HUES6 (cell line): ENCODE measurements around the gene SMARCB1.
A peak's percentile ranks its signal among the peaks of the same experiment; 100 is the strongest.
"Not testable (repeated sequence)": the region's sequence is repeated elsewhere in the genome, so short reads cannot be mapped to it uniquely, and the experiment has no call there.

Experiments used
- H3K27ac ChIP-seq: 2 replicates; pipeline ENCODE4 v1.7.0; 2013; ENCODE audit warnings: low read depth, mild to moderate bottlenecking, low read length, inconsistent platforms
- H3K27me3 ChIP-seq: 2 replicates; pipeline ENCODE4 v1.6.1; 2013; ENCODE audit warnings: low read length; ENCODE audit not compliant: control insufficient read depth, insufficient read depth
- H3K36me3 ChIP-seq: 2 replicates; pipeline ENCODE4 v1.6.1; 2013; ENCODE audit warnings: low read length; ENCODE audit not compliant: control insufficient read depth, insufficient read depth
- H3K4me1 ChIP-seq: 2 replicates; pipeline ENCODE4 v1.6.1; 2013; ENCODE audit warnings: low read length; ENCODE audit not compliant: control insufficient read depth, insufficient read depth
- H3K4me3 ChIP-seq: 2 replicates; pipeline ENCODE4 v1.5.1; 2013; ENCODE audit warnings: low read depth, low read length
- H3K9ac ChIP-seq: one replicate; pipeline ENCODE4 v1.6.1; 2013; ENCODE audit warnings: mild to moderate bottlenecking, low read length
- H3K9me3 ChIP-seq: 2 replicates; pipeline ENCODE4 v1.6.1; 2013; ENCODE audit warnings: low read depth, low read length; ENCODE audit not compliant: control insufficient read depth, insufficient read depth

Gene SMARCB1

GRCh38 chr22:23850136-23850611 lies 63.4 kb downstream of the SMARCB1 start:
- H3K4me3 ChIP-seq = no peak overlapping the region
- H3K9me3 ChIP-seq = no peaks in the 10 kb centered on the region
- peaks cover 38% of the 10 kb centered on the region for H3K4me1 ChIP-seq
- no peaks in the 10 kb centered on the region for H3K27me3 ChIP-seq
- no peak overlapping the region for H3K9ac ChIP-seq
- H3K27ac ChIP-seq = no peak overlapping the region
- H3K36me3 ChIP-seq = no peaks in the 10 kb centered on the region

DNA sequence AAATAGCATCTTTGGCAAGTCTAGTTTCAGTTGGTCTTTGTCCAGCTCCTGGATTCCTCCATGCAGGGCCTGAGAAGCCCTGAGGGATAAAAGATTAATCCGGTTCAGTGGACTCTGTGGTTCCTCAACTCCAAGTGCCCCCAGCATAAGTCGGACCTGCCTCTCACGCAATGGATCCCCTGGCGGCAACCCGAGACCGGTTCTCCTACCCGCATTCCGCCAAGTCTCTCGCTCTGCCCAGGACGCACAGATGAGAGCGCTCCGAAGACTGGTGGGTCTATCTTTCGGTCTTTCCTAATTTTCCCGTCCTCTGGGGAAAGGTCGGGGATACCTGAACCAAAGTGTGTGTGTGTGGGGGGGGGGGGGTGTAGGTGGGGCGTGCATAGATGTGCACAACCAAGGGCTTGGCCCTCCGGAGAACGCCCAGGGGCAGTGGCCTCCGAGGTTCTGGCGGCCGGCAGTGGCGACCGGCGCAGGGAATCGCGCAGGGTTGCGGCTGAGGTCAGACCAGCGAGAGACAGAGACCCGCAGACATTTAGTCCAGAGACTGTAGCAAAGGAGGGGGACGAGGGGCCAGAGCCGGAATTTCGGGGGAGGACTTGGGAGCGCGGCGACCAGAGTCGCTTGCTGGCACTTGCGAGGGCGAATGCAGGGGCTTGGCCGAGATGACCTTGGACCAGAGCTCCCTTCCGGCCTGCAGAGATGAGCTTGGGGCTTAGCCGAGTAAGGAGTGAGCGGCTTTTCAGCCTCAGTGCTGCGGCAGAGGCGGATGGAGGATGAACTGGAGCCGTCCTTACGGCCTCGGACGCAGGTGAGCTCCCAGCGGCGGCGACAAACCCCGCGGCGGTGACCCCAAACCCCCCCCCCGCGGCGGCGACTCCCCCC lies 70.2 kb downstream of the SMARCB1 start:
- peak overlapping the region; percentile 69 for H3K4me3 ChIP-seq
- no peaks in the 10 kb centered on the region for H3K9me3 ChIP-seq
- H3K36me3 ChIP-seq = no peaks in the 10 kb centered on the region
- no peak overlapping the region; the same call in 1 of the 2 replicates for H3K27ac ChIP-seq
- peak overlapping the region; percentile 59 for H3K9ac ChIP-seq
- H3K27me3 ChIP-seq = no peaks in the 10 kb centered on the region
- peaks cover 10% of the 10 kb centered on the region; the same call in 1 of the 2 replicates for H3K4me1 ChIP-seq

GRCh38 chr22:23857606-23858483 lies 71.1 kb downstream of the SMARCB1 start, which contains the start of gene SLC2A11:
SLC2A11 (plus strand) TSS chr22:23857875; CDS start chr22:23858000, 125 bp downstream.
- Histone ChIP-seq H3K27ac (peak within 1 kb of the TSS; percentile 3; the same call in 1 of the 2 replicates), H3K9ac (peak within 1 kb of the TSS; percentile 59)

DNA sequence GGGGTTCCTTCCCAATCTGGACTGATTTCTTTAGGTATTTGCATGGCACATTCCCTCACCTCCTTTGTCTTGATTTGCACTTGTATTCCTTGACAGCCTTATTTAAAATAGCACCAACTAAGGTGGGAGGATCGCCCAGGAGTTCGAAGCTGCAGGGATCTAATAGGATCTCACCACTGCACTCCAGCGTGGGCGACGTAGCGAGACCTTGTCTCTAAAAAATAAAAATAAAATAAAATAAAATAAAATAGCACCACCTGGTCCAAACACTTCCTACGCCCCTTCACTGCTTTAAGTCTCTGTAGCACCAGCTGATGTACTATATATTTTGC lies 71.7 kb downstream of the SMARCB1 start:
- peaks cover 3% of the 10 kb centered on the region; the same call in 1 of the 2 replicates for H3K36me3 ChIP-seq
- peaks cover 10% of the 10 kb centered on the region; the same call in 1 of the 2 replicates for H3K4me1 ChIP-seq
- H3K4me3 ChIP-seq = peak overlapping the region; percentile 69
- H3K27me3 ChIP-seq = no peaks in the 10 kb centered on the region
- H3K9ac ChIP-seq = no peak overlapping the region
- H3K9me3 ChIP-seq = no peaks in the 10 kb centered on the region
- H3K27ac ChIP-seq = no peak overlapping the region

More at GRCh38 chr22:23857606-23858483, 71.1 kb downstream of the SMARCB1 start, which contains the start of gene SLC2A11:
- peak within 1 kb of the TSS; percentile 69 for H3K4me3 ChIP-seq
- H3K36me3 ChIP-seq = no peaks in the 10 kb centered on the region
- H3K27me3 ChIP-seq = no peaks in the 10 kb centered on the region
- peaks cover 10% of the 10 kb centered on the region; the same call in 1 of the 2 replicates for H3K4me1 ChIP-seq
- H3K9me3 ChIP-seq = no peaks in the 10 kb centered on the region

GRCh38 chr22:23859201-23859600 lies 72.4 kb downstream of the SMARCB1 start:
- Histone ChIP-seq H3K36me3 (peaks cover 3% of the 10 kb centered on the region; the same call in 1 of the 2 replicates), H3K9ac (no peak overlapping the region), H3K9me3 (no peaks in the 10 kb centered on the region), H3K4me3 (no peak overlapping the region), H3K4me1 (peaks cover 10% of the 10 kb centered on the region; the same call in 1 of the 2 replicates), H3K27me3 (no peaks in the 10 kb centered on the region), H3K27ac (no peak overlapping the region)

- H3K27me3 ChIP-seq, H3K4me3 ChIP-seq, H3K9ac ChIP-seq, H3K27ac ChIP-seq, H3K9me3 ChIP-seq, H3K4me1 ChIP-seq, H3K36me3 ChIP-seq: not testable (repeated sequence)
Measured at GRCh38 chr22:23860187-23860586, 73.4 kb downstream of the SMARCB1 start.

DNA sequence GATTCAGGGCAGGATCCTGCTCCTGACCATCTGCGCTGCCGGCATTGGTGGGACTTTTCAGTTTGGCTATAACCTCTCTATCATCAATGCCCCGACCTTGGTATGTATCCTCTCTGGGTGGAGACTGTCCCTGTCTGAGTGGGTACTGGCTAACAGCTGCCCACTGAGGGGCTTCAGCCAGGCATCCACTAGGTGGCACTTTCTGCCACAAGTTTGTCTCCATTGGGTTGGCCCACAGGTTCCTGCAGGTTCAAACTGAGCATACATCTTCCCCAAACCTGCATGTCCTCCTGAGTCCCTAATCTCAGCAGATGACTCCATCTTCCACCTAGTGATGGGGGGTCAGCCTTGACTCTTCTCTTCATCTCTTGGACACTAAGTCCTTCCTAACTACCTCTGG lies 75.3 kb downstream of the SMARCB1 start:
- Histone ChIP-seq H3K27me3 (no peaks in the 10 kb centered on the region), H3K9me3 (no peaks in the 10 kb centered on the region)

GRCh38 chr22:23864499-23865154 lies 77.9 kb downstream of the SMARCB1 start:
- H3K36me3 ChIP-seq = peaks cover 24% of the 10 kb centered on the region
- not testable (repeated sequence) for H3K9ac ChIP-seq, H3K4me1 ChIP-seq, H3K4me3 ChIP-seq, H3K9me3 ChIP-seq, H3K27ac ChIP-seq, H3K27me3 ChIP-seq

More for the DNA sequence above, 75.3 kb downstream of the SMARCB1 start:
- Histone ChIP-seq H3K36me3 (peaks cover 3% of the 10 kb centered on the region; the same call in 1 of the 2 replicates), H3K4me1 (peaks cover 6% of the 10 kb centered on the region; the same call in 1 of the 2 replicates), H3K9ac (no peak overlapping the region), H3K27ac (no peak overlapping the region), H3K4me3 (no peak overlapping the region)

- Histone ChIP-seq H3K36me3 (peaks cover 27% of the 10 kb centered on the region), H3K27me3 (no peaks in the 10 kb centered on the region), H3K27ac (no peak overlapping the region), H3K4me3 (no peak overlapping the region), H3K9me3 (no peaks in the 10 kb centered on the region), H3K4me1 (no peaks in the 10 kb centered on the region), H3K9ac (no peak overlapping the region)
Measured at GRCh38 chr22:23868580-23868979, 81.8 kb downstream of the SMARCB1 start.

DNA sequence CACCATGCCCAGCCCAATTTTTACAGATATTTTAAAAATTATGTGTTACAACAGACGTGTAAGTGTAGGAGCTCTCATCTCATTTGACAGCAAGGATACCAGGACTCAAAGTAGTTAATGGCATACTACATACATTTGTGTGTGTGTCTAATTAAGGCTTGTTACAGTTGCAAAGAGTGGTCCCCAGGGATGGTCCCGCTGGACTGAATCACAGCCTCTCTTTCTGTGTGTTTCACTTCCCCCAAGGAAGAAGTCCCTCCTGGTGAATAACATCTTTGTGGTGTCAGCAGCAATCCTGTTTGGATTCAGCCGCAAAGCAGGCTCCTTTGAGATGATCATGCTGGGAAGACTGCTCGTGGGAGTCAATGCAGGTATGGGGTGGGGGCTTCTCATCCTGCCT lies 88.1 kb downstream of the SMARCB1 start:
- peaks cover 22% of the 10 kb centered on the region; the same call in 1 of the 2 replicates for H3K36me3 ChIP-seq
- no peaks in the 10 kb centered on the region for H3K9me3 ChIP-seq
- H3K27me3 ChIP-seq = no peaks in the 10 kb centered on the region
- H3K4me1 ChIP-seq = no peaks in the 10 kb centered on the region
- no peak overlapping the region for H3K9ac ChIP-seq
- H3K4me3 ChIP-seq = no peak overlapping the region
- H3K27ac ChIP-seq = no peak overlapping the region
